HG03095 (cell line): ENCODE data around the gene HDGF.

Source experiments
- ATAC-seq: cut with Tn5 transposase; IDR thresholded peaks from one replicate; pipeline ENCODE4 v1.9.1; 2021; ENCODE audit warnings: moderate library complexity; ENCODE audit not compliant: unreplicated experiment

Gene HDGF

GRCh38 chr1:156726549-156727226 is 24.8 kb downstream of the HDGF start:
- ATAC-seq = no peak

GRCh38 chr1:156725683-156726280 is 25.7 kb downstream of the HDGF start:
- peak; percentile 35 for ATAC-seq

- ATAC-seq = no peak
Measured at GRCh38 chr1:156721535-156721934, 29.9 kb downstream of the HDGF start.

GRCh38 chr1:156721131-156721530 is 30.3 kb downstream of the HDGF start:
- no peak for ATAC-seq

- no peak for ATAC-seq
Measured at GRCh38 chr1:156717351-156717750, 34.1 kb downstream of the HDGF start.

GRCh38 chr1:156714830-156715229 is 36.6 kb downstream of the HDGF start:
- ATAC-seq = no peak

- ATAC-seq = no peak
Measured at GRCh38 chr1:156712626-156713025, 38.8 kb downstream of the HDGF start.

- ATAC-seq = no peak
Measured at GRCh38 chr1:156711011-156711817, 40.3 kb downstream of the HDGF start.

DNA sequence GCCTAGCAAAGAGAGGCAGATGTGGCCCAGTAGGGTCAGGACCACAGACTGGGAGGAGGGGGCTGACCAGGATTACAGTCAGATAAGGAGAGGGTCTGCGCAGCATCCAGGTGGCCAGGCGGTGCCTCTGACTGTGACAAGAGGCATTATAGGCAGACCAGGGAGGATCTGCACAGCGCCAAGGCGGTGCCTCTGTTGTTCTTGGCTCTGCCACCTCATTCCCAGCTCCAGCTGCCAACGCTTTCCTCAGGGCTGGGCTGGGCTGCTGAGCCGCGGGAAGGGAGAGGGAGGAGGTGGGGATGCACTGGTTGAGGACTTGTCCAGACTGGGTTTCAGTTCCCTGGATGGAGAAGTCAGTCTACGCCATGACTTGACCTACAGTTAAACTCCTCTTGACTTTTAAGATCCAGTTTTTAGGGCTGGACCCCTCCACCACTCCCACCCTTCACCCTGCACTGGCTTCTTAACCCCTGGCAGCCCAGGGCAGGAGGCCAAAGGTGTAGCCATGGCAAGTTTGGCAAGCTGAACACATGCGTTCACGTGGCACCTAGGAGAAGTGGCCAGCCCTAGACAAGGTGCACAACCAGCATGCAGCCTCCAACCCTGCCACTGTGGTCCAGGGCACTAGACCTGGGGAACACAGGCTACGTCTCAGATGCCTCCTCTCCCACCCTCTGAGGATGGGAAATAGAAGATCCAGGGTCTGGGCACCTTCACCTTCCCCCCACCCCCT is 41.6 kb downstream of the HDGF start:
- ATAC-seq = no peak

GRCh38 chr1:156709031-156709430 is 42.4 kb downstream of the HDGF start:
- no peak for ATAC-seq

GRCh38 chr1:156708218-156708661 is 43.2 kb downstream of the HDGF start:
- no peak for ATAC-seq

GRCh38 chr1:156707417-156708217 is 43.9 kb downstream of the HDGF start:
- no peak for ATAC-seq

- no peak for ATAC-seq
Measured at GRCh38 chr1:156706657-156707416, 44.6 kb downstream of the HDGF start.

GRCh38 chr1:156705918-156706656 is 45.4 kb downstream of the HDGF start:
- no peak for ATAC-seq

GRCh38 chr1:156705321-156705917 is 46.1 kb downstream of the HDGF start, which contains the start of gene CRABP2:
TSS of gene CRABP2 (minus strand) at chr1:156705583. CDS start at chr1:156705446, 137 bp downstream.
- no peak for ATAC-seq

DNA sequence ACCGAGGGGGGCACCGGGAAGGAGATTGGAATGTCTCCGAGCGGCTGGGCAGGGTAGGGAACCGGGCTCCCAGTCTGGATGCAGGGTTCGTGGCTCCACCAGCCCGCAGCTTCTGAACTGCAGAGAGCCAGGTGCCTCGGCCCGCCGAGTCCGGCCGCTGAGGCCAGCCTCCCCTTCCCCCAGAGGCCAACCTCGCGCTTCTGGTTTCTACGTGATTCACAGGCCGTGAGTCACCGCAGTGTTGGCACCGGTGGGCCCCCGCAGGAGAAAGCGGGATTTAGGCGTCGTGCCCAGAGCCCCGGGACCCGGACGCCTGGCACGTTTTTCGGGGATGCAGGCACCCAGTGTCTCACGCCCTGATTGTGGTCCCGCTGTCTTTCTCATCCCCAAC is 46.5 kb downstream of the HDGF start:
- no peak for ATAC-seq

DNA sequence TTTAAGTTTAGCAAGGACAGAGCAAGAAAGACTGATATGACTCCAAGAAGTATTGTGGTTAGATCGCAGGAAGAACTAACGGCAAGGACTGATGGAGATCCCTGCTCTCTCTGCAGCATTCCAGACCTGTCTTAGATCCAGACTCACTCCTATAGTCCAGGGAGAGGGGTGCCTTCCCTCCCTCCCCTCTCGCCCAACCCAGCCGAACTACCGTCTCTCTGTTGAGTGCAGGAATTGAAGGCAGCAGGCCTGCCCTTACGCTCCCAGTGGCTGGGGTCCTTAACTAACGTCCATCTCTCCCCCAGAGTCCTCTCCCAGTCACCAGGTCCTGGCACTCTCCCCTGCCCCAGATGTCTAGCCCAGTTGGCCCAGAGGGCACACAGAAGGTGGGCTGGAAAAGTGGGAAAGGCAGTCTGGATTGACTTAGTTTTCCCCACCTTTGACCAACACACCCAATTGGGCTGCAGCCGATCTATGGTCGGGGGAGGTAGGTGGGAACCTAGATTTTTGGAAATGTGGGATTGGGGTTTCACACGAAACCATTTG is 47.2 kb downstream of the HDGF start:
- ATAC-seq = no peak

GRCh38 chr1:156703741-156704140 is 47.7 kb downstream of the HDGF start:
- ATAC-seq = no peak
